Medulla oblongata (tissue), 1 donor: ENCODE data around the gene FGF8.

ENCODE experiments used
- DNase-seq: peaks from one replicate; pipeline ENCODE4 v3.0.0-alpha.2; 2015; ENCODE audit errors: extremely low spot score

Gene FGF8

GRCh38 chr10:101732096-101732495 is 43.8 kb downstream of the FGF8 start:
- DNase-seq, result no peak

GRCh38 chr10:101726115-101726387 is 49.9 kb downstream of the FGF8 start:
- no peak for DNase-seq

- DNase-seq, result no peak
These were observed 50.4 kb downstream of the FGF8 start for GRCh38 chr10:101725296-101726114.

GRCh38 chr10:101724446-101724845 is 51.5 kb downstream of the FGF8 start:
- no peak for DNase-seq

- DNase-seq, result no peak
These were observed 52.7 kb downstream of the FGF8 start for GRCh38 chr10:101723176-101723575.

- no peak for DNase-seq
These were observed 54.1 kb downstream of the FGF8 start for GRCh38 chr10:101721806-101722205.

GRCh38 chr10:101720606-101721230 is 55.2 kb downstream of the FGF8 start:
- no peak for DNase-seq
